NCI-H2196 (cell line): ENCODE measurements around the gene TMEM164.
A peak's percentile ranks its signal among the peaks of the same experiment; 100 is the strongest.

Source experiments
- DNase-seq: peaks from one replicate; lab custom pipeline; 2025; ENCODE audit not compliant: unreplicated experiment; lab: John Stamatoyannopoulos, UW

TMEM164 gene

DNA sequence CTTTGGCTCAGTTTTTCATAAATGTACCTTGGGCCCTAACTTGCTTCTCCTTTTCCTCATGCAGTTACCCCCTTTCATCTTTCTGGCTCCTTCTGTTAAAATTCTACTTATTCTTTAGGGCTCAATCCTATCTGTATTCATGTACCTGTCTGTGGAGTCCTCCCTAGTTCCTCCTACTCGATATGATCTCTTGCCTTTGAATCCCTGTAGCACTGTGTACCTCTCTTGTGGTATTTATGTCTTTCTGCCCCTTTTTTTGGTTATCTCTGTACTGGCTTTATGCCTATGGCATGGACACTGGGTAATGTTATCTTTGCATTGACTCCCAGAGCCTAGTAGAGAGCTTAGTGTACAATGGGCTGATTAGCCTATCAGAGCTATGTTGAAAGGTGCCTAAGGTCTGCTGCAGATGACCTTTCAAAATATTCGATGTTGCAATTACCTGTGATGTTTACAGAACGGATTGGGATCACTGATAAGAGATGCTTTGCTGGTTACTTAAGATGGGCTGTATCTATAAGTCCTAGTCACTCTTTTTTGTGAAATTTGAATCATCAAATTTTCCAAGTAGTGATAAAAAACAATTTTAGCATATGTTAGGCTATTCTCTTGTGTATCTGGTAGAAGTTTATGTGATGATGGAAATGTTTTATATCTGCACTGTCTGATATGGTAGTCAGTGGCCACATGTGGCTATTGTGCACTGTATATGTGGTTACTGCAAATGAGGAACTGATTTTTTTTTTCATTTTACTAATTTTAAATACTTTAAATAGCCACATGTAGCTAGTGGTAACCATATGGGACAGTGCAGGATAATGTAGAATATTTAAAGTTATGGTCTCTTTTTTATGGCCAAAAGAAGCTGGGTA, 33.5 kb downstream of the TMEM164 start:
- no peak for DNase-seq

DNA sequence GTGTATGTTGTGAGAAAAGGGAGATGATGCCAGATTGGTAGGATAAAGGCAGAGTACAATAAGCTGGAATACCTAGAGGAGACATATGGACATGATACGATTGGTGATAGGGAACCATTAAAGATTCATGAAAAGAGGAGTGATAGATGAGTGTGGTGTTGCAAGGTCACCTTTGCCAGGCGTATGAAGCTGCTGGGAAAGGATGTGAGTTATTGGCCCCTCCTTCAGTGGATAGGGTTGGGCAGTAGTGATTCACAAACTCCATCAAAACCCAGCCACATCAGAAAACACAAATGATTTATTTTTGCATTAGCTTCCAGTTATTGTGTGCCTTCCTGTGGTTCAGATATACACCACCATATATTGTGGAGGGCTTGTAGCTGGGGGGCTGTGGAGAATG, 34.3 kb downstream of the TMEM164 start:
- no peak for DNase-seq

DNA sequence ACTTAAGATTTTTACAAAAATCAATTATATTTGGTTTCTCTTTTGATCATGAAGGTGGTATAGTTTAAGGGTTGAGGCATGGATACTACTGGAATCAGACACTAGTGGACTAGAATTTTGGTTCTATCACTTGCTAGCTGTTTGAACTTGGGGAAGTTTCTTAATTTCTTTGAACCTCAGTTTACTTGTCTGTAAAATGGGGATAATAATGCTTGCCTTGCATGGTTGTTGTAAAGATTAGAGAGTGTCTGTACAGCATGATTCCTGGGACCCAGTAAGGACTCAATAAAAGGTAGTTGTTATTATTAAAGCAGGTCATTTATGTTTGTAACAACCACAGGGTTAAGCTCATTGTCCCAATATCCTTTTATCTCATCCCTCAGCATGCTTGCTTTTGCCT, 36.0 kb downstream of the TMEM164 start:
- no peak for DNase-seq

DNA sequence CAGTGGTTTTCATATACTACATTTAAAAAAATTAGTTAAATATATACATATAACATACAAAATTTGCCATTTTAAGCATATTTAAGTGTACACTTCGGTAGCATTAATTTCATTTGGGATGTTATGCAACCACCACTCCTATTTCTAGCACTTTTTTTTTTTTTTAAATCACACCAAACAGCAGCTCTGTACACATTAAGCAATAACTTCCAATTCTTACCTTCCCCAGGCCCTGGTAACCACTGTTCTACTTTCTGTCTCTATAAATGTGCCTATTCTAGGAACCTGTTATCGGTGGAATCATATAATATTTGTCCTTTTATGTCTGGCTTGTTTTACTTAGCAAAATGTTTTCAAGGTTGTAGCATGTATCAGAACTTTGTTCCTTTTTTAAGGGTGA, 39.1 kb downstream of the TMEM164 start:
- DNase-seq = no peak

DNA sequence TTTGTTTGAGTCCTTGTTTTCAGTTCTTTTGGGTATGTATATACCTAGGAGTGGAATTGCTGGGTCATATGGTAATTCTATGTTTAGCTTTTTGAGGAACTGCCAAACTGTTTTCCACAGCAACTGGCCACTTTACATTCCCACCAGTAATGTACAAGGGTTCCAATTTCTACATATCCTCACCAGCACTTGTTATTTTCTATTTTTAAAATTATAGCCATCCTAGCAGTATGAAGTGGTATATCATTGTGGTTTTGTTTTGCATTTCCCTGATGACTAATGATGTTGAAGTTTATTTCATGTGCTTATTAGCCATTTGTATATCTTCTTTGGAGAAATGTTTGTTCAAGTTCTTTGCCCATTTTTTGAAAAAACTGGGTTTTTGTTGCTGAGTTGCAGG, 39.6 kb downstream of the TMEM164 start:
- no peak for DNase-seq

DNA sequence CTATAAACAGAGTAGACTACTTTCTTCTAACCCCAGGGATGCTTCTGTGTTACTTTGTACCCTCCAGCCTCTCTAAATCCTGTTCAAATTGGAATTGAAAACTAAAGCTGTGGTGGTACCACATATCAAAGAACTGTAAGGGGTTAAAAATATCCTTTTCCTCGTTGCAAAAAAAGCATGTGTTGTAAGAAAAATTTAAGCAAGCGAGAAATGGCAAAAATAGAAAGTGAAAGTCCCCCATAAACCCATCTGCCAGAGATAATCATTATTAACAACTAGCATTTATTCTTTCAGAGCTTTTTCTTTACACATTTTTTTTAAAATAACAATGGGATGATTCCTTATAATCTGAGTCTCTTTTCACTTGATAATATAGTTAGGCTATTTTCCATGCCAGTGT, 40.6 kb downstream of the TMEM164 start:
- DNase-seq = no peak

DNA sequence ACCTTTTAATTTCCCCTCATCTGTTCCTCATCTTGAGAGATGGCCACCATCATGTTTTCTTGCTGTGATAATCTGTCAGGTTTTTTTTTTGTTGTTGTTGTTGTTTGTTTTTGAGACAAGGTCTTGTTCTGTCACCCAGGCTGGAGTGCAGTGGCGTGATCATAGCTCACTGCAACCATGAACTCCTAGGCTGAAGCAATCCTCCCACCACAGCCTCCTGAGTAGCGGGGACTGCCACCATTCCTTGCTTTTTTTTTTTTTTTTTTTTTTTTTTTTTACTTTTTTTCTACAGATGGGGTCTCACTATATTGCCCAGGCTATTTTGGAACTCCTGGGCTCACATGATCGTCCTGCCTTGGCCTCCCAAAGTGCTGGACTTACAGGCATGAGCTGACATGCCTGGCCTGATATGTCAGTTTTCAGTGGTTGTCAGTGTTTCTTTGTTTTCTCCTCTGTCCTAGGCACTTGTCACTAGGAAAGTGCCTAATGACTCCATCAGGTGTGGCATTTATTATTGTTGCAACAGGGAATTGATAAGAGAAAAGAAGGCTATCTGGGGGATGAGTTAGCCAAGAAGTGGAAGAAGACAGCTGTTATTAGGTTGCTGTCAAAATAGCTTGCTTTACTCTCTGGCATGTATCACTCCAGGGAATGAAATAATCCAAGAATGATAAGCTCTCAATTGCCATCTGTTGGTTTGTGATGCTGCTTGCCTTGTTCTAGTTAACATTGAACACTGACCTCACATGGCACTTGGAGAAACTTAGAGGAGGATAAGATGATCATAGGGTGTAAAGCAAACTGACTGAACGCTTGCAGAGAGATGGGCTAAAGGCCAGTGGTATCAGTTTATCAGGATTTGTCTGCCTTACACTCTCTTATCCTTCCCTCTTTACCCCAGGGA, 41.7 kb downstream of the TMEM164 start:
- DNase-seq = no peak

DNA sequence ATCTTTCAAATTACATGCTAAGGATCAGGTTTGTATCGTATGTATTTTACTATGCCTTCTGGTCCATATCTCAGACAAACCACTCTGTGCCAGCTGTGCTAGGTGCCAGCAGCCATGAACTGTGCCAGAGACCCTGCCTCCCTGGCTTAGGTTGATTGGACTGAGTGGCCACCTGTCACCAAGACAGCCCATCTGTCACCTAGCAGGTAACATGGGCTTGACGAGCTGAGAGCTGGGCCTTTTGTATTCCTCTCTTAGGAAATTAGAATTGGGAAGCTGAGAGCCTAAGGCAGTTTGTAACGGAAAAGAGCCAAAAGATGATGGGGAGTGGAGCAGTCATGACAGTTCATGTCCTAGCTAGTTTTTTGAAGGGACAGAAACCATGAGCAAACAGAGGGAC, 42.5 kb downstream of the TMEM164 start:
- DNase-seq = no peak

DNA sequence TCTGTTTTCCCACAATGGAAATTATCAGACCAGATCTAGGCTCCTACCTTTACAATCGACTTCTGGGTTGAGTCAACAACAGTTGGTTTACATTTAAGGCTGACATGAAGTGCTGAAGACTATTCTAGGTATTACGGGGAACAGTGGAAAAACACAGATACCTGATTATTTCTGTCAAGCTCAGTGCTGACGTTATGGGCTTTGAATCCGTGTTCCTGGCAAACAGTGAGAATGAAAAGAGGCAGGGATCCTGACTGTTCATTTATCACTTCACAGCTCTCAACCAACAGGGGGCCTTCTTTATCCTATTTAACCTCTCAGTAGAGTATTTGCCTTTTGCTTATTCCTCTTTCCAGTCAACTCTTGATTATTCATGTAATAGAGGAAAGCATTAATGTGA, 43.1 kb downstream of the TMEM164 start:
- no peak for DNase-seq

DNA sequence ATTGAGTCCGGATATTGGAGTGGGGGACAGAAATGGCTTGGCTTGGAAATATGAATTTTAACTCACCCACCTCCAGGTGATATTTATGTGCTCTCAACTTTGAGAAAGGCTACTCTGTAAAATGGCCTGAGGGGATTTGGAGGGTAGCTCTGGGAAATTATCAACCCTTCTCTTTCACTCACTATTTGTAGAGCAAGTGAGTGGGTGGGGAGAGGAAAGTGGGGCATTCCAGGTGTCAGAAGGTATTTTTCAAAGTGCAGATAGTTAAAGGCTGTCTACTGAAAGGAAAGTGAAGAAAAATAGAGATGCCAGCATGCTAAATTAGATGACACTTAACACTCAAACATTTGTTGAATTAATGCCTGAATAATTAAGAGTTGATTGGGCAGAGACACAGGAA, 44.1 kb downstream of the TMEM164 start:
- no peak for DNase-seq

DNA sequence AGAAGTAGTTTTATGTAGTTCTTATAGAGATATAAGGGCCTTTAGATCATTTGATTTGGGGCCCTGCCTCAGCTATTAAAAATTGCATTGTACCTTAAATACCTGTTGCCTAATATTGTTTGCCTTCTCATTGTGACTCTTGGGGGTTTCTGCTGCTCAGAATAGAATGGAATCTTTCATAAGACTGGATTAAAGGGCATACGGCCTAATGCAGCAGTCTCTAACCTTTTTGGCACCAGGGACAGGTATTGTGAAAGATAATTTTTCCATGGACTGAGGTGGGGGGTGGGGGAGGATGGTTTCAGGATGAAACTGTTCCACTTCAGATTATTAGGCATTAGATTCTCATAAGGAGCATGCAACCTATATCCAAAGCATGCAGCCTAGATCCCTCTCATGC, 46.2 kb downstream of the TMEM164 start:
- DNase-seq = no peak

DNA sequence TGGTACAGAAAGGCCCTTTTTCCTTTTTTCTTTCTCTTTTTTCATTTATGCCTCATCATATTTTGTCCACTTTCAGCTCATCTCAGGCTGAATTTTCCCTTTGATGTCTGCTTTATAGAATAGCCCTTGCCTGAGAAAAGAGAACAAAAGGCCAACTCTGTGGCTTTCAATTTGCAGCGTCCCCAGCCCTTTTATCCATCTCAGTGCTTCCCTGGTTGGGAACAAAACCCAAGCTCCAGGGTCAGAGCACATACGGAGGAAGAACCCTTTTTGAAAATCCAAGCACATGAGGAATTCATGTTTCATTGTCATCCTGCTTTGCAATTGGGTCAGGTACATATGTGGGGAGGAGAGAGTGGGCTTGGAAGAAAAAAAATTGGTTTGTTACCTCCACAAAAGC, 47.5 kb downstream of the TMEM164 start:
- no peak for DNase-seq

DNA sequence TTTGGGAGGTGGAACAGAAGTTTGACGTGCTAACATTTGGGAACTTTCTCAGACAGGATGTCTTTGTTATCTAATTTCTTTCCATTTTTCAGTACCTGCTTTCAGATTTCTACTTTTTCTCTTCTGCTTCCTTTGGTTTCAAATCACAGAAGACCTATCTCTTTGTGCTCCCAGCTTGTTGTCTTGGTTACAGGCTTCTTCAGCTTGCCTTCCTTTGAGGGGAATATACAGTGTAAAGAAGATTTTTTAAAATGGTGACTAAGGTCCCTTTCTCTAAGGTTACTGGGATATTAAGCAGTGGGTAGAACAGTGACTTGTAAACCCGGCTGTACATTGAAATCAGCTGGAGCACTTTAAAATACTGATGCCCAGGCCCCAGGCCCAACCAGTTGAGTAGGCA, 48.0 kb downstream of the TMEM164 start:
- no peak for DNase-seq

DNA sequence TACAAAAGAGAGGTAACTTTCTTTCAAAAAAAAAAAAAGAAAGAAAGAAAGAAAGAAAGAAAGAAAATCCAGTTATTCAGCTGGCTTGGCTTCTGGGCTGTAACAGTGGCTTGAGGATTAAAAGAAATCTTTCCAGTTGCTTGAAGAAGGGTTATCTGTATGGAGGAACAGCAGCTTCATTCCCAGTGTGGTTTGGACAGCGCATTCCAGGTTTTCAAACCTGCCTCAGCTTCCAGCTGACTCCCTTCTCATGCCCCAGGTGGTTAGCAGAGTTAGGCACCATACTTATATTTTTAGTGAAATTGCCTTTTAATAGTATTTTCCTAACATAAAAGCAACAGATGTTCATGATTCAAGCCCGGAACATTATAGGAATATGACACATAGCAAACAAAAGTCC, 48.6 kb downstream of the TMEM164 start:
- DNase-seq = no peak

DNA sequence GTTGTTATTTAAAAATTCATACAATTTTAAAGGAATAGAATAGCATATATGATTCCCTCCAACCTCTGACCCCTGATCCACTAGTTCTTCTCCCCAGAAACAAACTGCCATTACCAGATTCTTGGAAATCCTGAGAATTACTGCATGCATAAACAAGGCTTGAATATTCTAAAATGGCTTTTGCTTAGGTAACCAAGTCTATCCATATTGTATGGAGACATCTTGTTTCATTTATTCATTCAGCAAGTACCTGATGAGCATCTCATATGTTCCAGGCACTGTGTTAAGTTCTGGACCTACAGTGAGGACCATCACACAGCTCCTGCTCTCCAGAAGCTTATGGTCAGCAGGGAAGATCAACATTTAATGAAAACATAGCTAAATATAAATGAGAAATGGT, 49.4 kb downstream of the TMEM164 start:
- no peak for DNase-seq

DNA sequence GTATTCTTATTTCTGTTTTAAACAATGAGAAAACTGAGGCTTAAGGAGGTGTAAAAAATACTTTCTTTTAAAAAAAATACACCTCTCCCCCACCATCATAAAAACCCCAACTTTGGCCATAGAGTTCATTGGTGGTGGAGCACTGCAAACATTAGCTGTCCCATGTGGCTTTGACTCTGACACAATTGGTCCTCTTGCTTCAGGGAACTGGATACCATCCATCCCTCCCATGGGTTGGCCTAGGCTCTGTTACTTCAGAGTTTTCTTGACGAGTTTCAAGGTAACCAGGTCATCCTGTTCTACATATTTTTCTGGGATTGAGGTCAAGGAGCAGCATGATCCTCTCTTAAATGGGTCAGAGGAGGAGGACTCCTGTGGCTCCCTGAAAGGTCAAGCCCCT, 50.5 kb downstream of the TMEM164 start:
- no peak for DNase-seq

DNA sequence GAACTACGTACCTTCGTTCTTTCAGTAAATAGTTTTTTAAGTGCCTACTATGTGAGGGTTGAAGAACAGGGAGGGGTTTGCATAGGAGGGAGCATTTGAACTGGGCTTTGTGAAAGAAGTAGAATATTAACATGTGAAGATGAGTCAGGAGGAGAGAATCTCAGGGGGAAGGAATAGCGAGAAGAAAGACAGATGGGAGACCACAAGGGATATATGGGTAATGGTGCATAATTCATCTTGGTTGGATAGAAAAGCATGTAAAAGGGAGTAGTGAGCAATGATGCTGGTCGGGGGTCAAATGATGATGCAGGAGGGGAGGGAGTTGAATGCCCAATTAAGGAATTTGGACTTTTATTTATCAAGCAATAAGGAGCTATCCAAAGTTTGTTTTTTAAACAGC, 52.7 kb downstream of the TMEM164 start:
- DNase-seq = no peak

DNA sequence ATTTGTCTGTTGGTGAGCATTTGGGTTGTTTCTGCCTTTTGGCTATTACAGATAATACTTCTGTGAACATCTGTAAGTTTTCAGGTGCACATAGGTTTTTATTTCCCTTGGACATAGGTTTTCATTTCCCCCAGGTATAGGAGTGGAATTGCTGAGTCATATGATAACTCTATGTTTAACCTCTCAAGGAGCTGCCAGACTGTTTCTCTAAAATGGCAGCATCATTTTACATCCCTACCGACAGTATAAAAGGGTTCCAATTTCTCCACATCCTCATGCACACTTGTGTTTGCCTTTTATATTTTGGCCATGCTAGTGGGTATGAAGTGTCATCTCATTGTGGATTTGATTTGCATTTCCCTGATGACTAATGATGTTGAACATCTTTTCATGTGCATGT, 53.5 kb downstream of the TMEM164 start:
- DNase-seq = peak; percentile 24

DNA sequence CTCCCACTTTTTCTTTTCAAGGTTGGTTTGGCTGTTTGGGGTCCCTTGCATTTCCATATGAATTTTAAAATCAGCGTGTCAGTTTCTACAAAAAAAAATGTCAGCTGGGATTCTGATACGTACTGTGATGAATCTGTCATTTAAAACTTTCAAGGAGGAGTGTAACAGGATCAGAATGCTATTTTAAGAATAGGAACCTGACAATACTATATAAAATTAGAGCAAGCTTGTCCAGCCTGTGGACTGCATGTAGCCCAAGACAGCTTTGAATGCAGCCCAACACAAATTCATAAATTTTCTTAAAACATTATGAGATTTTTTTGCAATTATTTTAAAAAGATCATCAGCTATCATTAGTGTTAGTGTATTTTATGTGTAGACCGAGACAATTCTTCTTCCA, 56.5 kb downstream of the TMEM164 start:
- no peak for DNase-seq

DNA sequence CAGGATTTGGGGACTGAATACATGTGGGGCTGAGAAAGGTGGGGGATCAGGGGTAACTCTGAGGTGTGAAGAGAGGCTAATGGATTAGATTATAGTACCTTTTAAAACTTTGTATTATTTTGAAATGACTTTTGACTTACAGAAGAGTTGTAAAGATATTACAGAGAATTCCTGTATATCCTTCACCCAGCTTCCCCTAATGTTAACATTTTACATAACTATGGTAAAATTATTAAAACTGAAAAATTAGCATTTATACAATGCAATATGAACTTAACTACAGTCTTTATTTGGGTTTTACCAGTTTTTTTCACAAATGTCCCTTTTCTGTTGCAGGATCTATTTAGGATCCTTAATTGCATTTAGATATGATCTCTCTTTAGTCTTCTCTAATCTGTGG, 57.4 kb downstream of the TMEM164 start:
- DNase-seq = no peak

DNA sequence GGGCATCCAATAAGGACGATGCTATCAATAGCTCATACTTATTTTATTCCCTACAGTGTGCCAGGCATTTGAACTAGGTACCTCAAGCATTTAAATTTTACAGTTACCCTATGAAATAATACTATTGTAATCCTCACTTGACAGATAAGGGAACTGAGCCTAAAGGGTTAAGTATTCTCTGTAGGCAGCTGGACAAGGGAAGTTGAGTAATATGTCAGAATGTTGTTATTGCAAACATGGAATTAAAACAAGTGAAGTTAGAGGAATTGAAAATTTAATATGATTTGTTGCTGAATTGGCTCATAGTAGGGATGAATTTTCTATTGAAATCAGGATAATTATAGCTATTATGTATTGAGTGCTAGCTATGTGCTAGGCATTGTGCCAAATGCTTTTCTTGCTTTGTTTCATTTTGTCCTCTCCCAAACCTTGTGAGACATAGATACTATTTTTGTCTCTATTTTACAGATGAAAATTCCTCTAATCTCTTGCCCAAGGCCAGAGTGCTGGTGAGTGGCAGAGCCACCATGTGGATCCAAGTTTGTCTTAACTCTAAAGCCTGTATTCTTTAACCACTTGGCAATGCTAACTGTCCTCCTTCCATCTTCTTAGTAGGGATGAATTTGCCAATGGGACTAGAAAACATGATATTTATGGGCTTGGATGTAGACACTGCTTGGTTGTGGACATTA, 58.1 kb downstream of the TMEM164 start:
- DNase-seq = no peak

DNA sequence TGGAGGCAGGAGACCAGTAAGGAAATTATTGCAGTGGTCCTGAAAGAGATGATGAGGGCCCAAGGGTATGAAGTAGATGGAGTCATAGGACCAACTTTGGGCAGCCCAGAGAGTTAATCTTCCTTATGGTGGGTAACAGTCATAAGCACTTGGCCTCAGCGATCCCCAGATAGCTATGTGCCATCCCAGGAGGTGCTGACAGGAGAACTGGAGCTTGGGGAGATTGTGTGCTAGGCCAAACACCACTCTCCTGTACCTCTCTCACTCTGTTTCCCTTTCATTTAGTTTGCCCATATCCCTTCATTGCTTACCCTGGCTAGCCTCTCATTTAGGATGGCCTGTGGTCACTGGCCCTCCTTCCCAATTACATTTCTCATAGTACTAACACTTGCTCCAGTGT, 60.0 kb downstream of the TMEM164 start:
- DNase-seq = no peak
